CD14-positive monocyte (primary cell): ENCODE results near the gene RSPO4. TPM values are rescaled to one million over a fixed set of nuclear protein-coding genes. Genes with fewer than 3 reads are reported as not detected.

Source experiments
- DNase-seq, 3 donors: peaks; one replicate each; pipeline ENCODE4 v3.0.0-alpha.2; 2011 to 2022
- H2AFZ ChIP-seq: 2 replicates; pipeline ENCODE4 v1.6.0; 2012; ENCODE audit warnings: mild to moderate bottlenecking, low read depth, low read length, inconsistent platforms; ENCODE audit not compliant: insufficient read depth, poor library complexity, severe bottlenecking
- H3K27ac ChIP-seq, 2 donors: 1 replicate in 1 of 2; 2 replicates in 1 of 2; pipeline ENCODE4 v1.5.1; 2012 to 2013; ENCODE audit warnings: low read length in 2 of 2, control low read depth in 1 of 2, inconsistent platforms in 1 of 2, low read depth in 1 of 2, mild to moderate bottlenecking in 1 of 2
- H3K27me3 ChIP-seq, 2 donors: one replicate each; pipeline versions ENCODE4 v1.6.0 to v1.6.1; 2011 to 2013; ENCODE audit warnings: low read length in 2 of 2; ENCODE audit not compliant: control insufficient read depth in 2 of 2, insufficient read depth in 2 of 2
- H3K36me3 ChIP-seq, 2 donors: replicated peaks in 1 of 2; 1 replicate in 1 of 2; 2 replicates in 1 of 2; pipeline versions ENCODE4 v1.5.1 to v1.6.1; 2012 to 2013; ENCODE audit warnings: low read length in 2 of 2, control low read depth in 1 of 2, inconsistent platforms in 1 of 2, mild to moderate bottlenecking in 1 of 2; ENCODE audit not compliant: insufficient read depth in 2 of 2, control insufficient read depth in 1 of 2
- H3K4me1 ChIP-seq, 2 donors: 1 replicate in 1 of 2; 2 replicates in 1 of 2; pipeline versions ENCODE4 v1.5.1 to v1.6.1; 2012 to 2013; ENCODE audit warnings: low read length in 2 of 2, control low read depth in 1 of 2, inconsistent platforms in 1 of 2, mild to moderate bottlenecking in 1 of 2, moderate library complexity in 1 of 2; ENCODE audit not compliant: insufficient read depth in 2 of 2, control insufficient read depth in 1 of 2
- H3K4me2 ChIP-seq: replicated peaks from 2 replicates; pipeline ENCODE3; 2012; ENCODE audit warnings: low read length, moderate library complexity, mild to moderate bottlenecking; ENCODE audit not compliant: poor library complexity, severe bottlenecking; ENCODE audit errors: extremely low read depth
- H3K4me3 ChIP-seq, 3 experiments: fragments of 200-600 bp in 1 of 3; sonication (generic) in 1 of 3; replicated peaks in 1 of 3; 1 replicate in 2 of 3; 2 replicates in 1 of 3; pipeline ENCODE4 v1.5.1; 2011 to 2013; ENCODE audit warnings: low read length in 3 of 3, mild to moderate bottlenecking in 3 of 3, control low read depth in 2 of 3, low read depth in 2 of 3, inconsistent platforms in 1 of 3, moderate library complexity in 1 of 3
- H3K79me2 ChIP-seq: 2 replicates; pipeline ENCODE4 v1.6.0; 2012; ENCODE audit warnings: mild to moderate bottlenecking, control low read depth, inconsistent platforms, low read length, moderate library complexity; ENCODE audit not compliant: insufficient read depth
- H3K9ac ChIP-seq: 2 replicates; pipeline ENCODE4 v1.6.0; 2017; ENCODE audit warnings: low read length, mild to moderate bottlenecking; ENCODE audit not compliant: insufficient read depth, poor library complexity, severe bottlenecking
- H3K9me3 ChIP-seq, 2 donors: replicated peaks in 1 of 2; 1 replicate in 1 of 2; 2 replicates in 1 of 2; pipeline versions ENCODE4 v1.5.1 to v1.6.1; 2012 to 2013; ENCODE audit warnings: low read length in 2 of 2, control low read depth in 1 of 2; ENCODE audit not compliant: control insufficient read depth in 1 of 2, insufficient read depth in 1 of 2
- H4K20me1 ChIP-seq: 2 replicates; pipeline ENCODE4 v1.6.0; 2012; ENCODE audit warnings: mild to moderate bottlenecking, low read length, control low read depth, moderate library complexity; ENCODE audit not compliant: insufficient read depth
- H3K27ac Mint-ChIP-seq, 7 donors: one replicate each; pipeline ENCODE4 v1.8.0; 2020; ENCODE audit warnings: mild to moderate bottlenecking in 7 of 7, mixed read lengths in 7 of 7, moderate library complexity in 6 of 7, inconsistent platforms in 2 of 7
- H3K27me3 Mint-ChIP-seq, 3 donors: one replicate each; pipeline ENCODE4 v1.8.0; 2021 to 2022; ENCODE audit warnings: low read depth in 3 of 3, mild to moderate bottlenecking in 3 of 3, mixed read lengths in 3 of 3, moderate library complexity in 3 of 3, inconsistent platforms in 1 of 3
- H3K36me3 Mint-ChIP-seq, 2 donors: one replicate each; pipeline ENCODE4 v1.8.0; 2020; ENCODE audit warnings: mixed read lengths in 2 of 2, inconsistent platforms in 1 of 2, mild to moderate bottlenecking in 1 of 2
- H3K4me1 Mint-ChIP-seq: one replicate; pipeline ENCODE4 v1.8.0; 2020; ENCODE audit warnings: mild to moderate bottlenecking, mixed read lengths
- H3K4me3 Mint-ChIP-seq, 2 donors: one replicate each; pipeline ENCODE4 v1.8.0; 2020; ENCODE audit warnings: mild to moderate bottlenecking in 2 of 2, mixed read lengths in 2 of 2, moderate library complexity in 1 of 2
- H3K9me3 Mint-ChIP-seq, 7 donors: one replicate each; pipeline ENCODE4 v1.8.0; 2020 to 2022; ENCODE audit warnings: mixed read lengths in 7 of 7, mild to moderate bottlenecking in 6 of 7, moderate library complexity in 6 of 7, inconsistent platforms in 2 of 7
- CTCF ChIP-seq: fragments of 200-600 bp; IDR thresholded peaks from one replicate; pipeline ENCODE4 v1.8.0; 2022; ENCODE audit warnings: antibody characterized with exemption, mild to moderate bottlenecking
- WGBS: methylation state at CpG from one replicate; pipeline ENCODE4 v1.1.5; 2013; ENCODE audit warnings: missing lambda C conversion rate; ENCODE audit not compliant: insufficient coverage; 5-methylcytosine and 5-hydroxymethylcytosine counted together
- intact Hi-C, 2 donors: fragments of 100-400 bp; cut with micrococcal nuclease; formaldehyde crosslinking; loops; one replicate each; pipeline versions ENCODE4 v1.15.0 to v1.15.1; 2023
- polyA plus RNA-seq, 3 donors: library from polyadenylated mRNA; depleted of rRNA in 1 of 3; unstranded in 2 of 3; stranded (reverse) in 1 of 3; fragments of 300-500 nt in 2 of 3; fragments of >200 nt in 1 of 3; fragmentation: Illumina TruSeq in 2 of 3; gene quantifications; 1 replicate in 2 of 3; 2 replicates in 1 of 3; pipeline ENCODE4 v1.2.3, GENCODE V29; 2012 to 2021

The RSPO4 gene
- polyA plus RNA-seq, 3 donors: not detected

- H3K4me1 Mint-ChIP-seq: no peaks in the 10 kb centered on the region
- H3K27me3 Mint-ChIP-seq: peaks cover 5 to 21% (median 12%) of the 10 kb centered on the region in 3 donors
- intact Hi-C loops: no loop called here
- peaks cover 0 to 3% (median 0%) of the 10 kb centered on the region in 7 donors for H3K9me3 Mint-ChIP-seq
- peaks cover 0 to 2% of the 10 kb centered on the region in 2 donors for H3K27me3 ChIP-seq
- WGBS: 78% methylated on average over 7 of the region's 9 CpGs
- H3K9ac ChIP-seq: no peak overlapping the region
- no peak overlapping the region for H3K4me3 Mint-ChIP-seq
- no peaks in the 10 kb centered on the region for H3K36me3 Mint-ChIP-seq
- no peak overlapping the region for H3K4me2 ChIP-seq
- no peak overlapping the region for H3K4me3 ChIP-seq
- TF ChIP-seq CTCF: no peak
- no peaks in the 10 kb centered on the region for H3K79me2 ChIP-seq
- no peak overlapping the region for H3K27ac ChIP-seq
- H4K20me1 ChIP-seq: no peaks in the 10 kb centered on the region
- H3K4me1 ChIP-seq: no peaks in the 10 kb centered on the region
- no peak for DNase-seq
- H3K27ac Mint-ChIP-seq: no peak overlapping the region
- no peak overlapping the region for H2AFZ ChIP-seq
- no peaks in the 10 kb centered on the region for H3K36me3 ChIP-seq
- H3K9me3 ChIP-seq: no peaks in the 10 kb centered on the region
Measured at GRCh38 chr20:982754-983153, 19.4 kb downstream of the RSPO4 start.

- Mint-ChIP-seq H3K9me3 (peaks cover 0 to 3% (median 0%) of the 10 kb centered on the region in 7 donors), H3K27me3 (peaks cover 2 to 14% (median 6%) of the 10 kb centered on the region in 3 donors), H3K36me3 (no peaks in the 10 kb centered on the region), H3K27ac (no peak overlapping the region), H3K4me1 (peaks cover 4% of the 10 kb centered on the region), H3K4me3 (no peak overlapping the region)
- H3K79me2 ChIP-seq: no peaks in the 10 kb centered on the region
- H3K4me3 ChIP-seq: no peak overlapping the region
- H3K9me3 ChIP-seq: no peaks in the 10 kb centered on the region
- H3K4me2 ChIP-seq: no peak overlapping the region
- 90% methylated on average over 1 of the region's 1 CpG for WGBS
- intact Hi-C loops: no loop called here
- no peaks in the 10 kb centered on the region for H4K20me1 ChIP-seq
- peaks cover 0 to 4% of the 10 kb centered on the region in 2 donors for H3K4me1 ChIP-seq
- no peak for TF ChIP-seq CTCF
- peaks cover 0 to 2% of the 10 kb centered on the region in 2 donors for H3K27me3 ChIP-seq
- no peak overlapping the region for H3K27ac ChIP-seq
- no peaks in the 10 kb centered on the region for H3K36me3 ChIP-seq
- no peak overlapping the region for H3K9ac ChIP-seq
- no peak overlapping the region for H2AFZ ChIP-seq
- no peak for DNase-seq
Measured at GRCh38 chr20:977021-977420, 25.1 kb downstream of the RSPO4 start.
